GM18907 (cell line): Measurements from ENCODE around the gene FHIP2A.
A peak's percentile ranks its signal among the peaks of the same experiment; 100 is the strongest.
"Not testable (repeated sequence)": the region's sequence is repeated elsewhere in the genome, so short reads cannot be mapped to it uniquely, and the experiment has no call there.

Experiments
- ATAC-seq: cut with Tn5 transposase; IDR thresholded peaks from one replicate; pipeline ENCODE4 v1.9.1; 2021; ENCODE audit warnings: mild to moderate bottlenecking, moderate library complexity; ENCODE audit not compliant: unreplicated experiment

The FHIP2A gene

DNA sequence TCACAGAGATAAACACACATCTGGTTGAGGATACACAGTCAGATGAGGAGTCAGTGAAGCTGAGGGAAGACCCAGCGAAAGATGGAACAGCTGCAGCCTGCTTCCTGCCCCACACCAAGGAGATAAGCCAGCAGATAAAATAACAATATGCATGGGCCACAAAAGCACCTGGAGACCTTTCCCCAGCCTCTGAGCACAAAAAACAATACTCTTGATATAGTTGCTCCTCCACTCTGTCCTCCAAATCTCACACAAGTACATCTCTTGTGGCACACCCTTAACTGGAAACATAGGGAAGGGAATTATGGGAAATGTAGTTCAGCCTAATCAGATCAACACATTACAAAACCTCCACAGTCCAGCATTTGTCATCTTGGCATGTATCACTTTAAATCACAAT is 9.7 kb upstream of the FHIP2A start:
- ATAC-seq = no peak

DNA sequence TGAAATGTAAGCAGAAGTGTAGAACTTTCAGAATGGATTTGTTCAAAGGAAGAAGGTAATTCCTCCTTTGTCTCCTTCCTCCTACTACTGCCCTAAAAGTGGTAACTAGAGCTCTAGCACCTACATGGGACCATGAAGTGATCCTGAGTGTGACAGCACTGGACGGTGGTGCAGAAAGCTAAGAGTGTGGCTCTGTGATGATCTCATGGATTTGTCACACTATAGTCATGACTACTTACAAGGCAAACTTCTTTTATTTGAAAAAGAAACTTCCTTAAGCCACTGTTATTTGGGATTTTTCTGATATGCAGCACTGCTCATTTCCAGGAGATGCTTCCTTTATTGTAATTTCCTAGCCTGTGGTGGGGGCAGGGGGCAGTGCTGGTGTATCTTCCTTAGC is 5.8 kb upstream of the FHIP2A start:
- no peak for ATAC-seq

GRCh38 chr10:114816308-114816707 is 5.3 kb upstream of the FHIP2A start:
- ATAC-seq = no peak

GRCh38 chr10:114819322-114819721 is 2.3 kb upstream of the FHIP2A start:
- ATAC-seq = no peak

- peak; percentile 54 for ATAC-seq
Observed at GRCh38 chr10:114821915-114822443, 399 bp downstream of the FHIP2A start.

- ATAC-seq = peak; percentile 36
Observed at GRCh38 chr10:114822444-114823076, 980 bp downstream of the FHIP2A start.

DNA sequence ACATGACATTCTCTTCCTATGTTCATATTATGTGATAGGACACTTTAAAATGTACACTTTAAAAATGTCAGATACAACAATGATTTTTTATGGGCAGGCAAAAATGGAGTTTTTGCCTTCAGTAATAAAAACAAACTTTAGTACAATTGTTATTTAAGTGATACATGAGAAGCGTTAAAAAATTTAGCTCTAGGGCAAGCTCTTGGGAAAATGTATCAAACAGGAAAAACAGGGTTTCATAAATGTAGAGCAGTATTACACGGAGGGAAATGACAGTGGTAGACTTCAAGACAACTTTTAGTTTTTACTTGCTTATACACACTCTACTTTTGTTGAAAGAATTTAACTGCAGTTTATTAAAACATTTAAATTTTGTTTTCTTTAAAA is 1.5 kb downstream of the FHIP2A start:
- no peak for ATAC-seq

DNA sequence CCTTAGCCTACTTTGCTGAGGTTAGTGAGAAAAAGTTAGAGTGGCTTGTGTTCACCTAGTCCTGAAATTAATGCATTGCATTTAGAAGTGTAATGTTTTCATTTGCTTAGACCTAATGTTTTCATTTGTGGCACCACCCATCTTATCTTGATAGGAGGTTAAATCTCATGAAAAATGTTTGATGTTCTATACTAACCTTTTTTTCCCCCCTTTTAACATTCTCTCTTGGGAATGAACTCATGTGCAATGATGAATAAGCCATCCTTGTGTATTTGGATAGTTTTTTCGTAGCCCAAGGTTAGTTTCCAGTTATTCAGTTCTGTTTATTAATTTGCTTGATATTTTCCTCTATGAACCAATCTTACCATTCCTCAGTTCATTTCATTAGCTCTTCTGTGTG is 2.8 kb downstream of the FHIP2A start:
- ATAC-seq = no peak

DNA sequence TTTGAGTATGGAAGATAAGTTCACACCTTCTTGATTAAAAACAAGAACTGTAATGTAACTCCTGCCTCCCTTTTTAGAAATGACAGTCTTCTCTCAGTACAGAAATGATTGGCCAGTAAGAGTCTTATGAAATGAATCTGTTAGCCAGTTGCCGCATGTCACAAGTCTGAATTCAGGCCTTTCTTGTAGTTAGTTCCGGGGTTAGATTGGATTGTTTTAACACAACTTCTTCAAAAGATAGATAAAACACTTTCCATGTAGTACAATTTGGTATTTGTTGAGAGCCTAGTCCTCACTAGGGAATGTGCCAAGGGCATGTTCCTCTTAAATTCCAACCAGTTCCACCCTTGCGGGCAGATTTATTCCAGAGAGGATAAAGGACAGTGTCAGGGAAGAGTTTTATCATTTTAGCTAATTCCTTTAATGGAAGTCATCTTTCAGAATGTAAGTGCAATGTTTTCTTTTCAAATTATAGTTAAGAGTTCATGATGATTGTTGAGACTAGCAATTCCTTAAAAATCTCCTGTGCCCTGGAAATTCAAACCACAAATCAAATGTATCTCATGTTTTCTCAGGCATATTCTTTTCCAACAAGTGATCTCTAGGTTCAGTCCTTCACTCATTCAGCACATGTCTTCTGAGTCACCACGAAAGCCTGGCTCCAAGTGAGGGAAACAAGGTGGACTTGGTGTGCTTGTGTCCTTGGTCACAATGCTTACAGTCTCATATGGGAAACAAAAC is 4.1 kb downstream of the FHIP2A start:
- peak; percentile 60 for ATAC-seq

- ATAC-seq = no peak
Observed at GRCh38 chr10:114829160-114829909, 7.8 kb downstream of the FHIP2A start.

- no peak for ATAC-seq
Observed at GRCh38 chr10:114831186-114831867, 9.7 kb downstream of the FHIP2A start.

- ATAC-seq = no peak
Observed at GRCh38 chr10:114837690-114838089, 16.1 kb downstream of the FHIP2A start.

GRCh38 chr10:114839901-114840300 is 18.3 kb downstream of the FHIP2A start:
- no peak for ATAC-seq

GRCh38 chr10:114845978-114846693 is 24.6 kb downstream of the FHIP2A start:
- no peak for ATAC-seq

- not testable (repeated sequence) for ATAC-seq
Observed at GRCh38 chr10:114847517-114847916, 25.9 kb downstream of the FHIP2A start.

- no peak for ATAC-seq
Observed at GRCh38 chr10:114849674-114850073, 28.1 kb downstream of the FHIP2A start.

DNA sequence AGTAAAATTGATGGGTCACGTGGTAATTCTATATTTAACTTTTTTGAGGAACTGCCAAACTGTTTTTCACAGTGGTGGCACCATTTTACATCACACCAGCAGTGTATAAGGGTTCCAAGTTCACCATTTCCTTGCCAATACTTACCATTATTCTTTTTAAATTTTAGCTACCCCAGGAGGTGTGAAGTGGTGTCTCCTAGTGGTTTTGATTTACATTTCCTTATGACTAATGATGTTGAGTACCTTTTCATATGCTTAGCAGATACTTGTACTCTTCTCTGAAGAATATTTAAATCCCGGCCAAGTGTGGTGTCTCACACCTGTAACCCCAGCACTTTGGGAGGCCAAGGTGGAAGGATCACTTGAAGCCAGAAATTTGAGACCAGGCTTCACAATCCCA is 28.5 kb downstream of the FHIP2A start:
- no peak for ATAC-seq

GRCh38 chr10:114851336-114851735 is 29.8 kb downstream of the FHIP2A start:
- ATAC-seq = no peak

GRCh38 chr10:114852197-114852596 is 30.6 kb downstream of the FHIP2A start:
- no peak for ATAC-seq

GRCh38 chr10:114854906-114855305 is 33.3 kb downstream of the FHIP2A start:
- no peak for ATAC-seq
